Hippocampal formation (tissue), 2 donors: ENCODE results near the gene NR3C1.

Experiments used
- DNase-seq, 2 donors: peaks; one replicate each; lab custom pipeline; 2025; lab: John Stamatoyannopoulos, UW

Gene NR3C1

DNA sequence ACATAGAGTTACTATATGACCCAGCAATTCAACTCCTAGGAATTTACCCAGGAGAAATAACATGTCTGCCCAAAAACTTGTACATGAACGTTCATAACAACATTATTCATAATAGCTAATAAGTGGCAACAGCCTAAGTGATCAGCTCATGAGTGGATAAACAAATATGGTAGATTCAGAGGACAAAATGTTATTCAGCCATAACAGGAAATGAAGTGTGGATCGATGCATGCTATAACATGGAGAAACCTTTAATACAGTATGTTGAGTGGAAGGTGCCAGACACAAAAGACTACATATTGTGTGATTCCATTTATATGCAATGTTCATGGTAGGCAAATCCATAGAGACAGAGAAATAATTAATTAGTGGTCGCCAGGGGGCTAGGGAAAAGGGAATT lies 22.3 kb upstream of the NR3C1 start:
- DNase-seq: no peak

DNA sequence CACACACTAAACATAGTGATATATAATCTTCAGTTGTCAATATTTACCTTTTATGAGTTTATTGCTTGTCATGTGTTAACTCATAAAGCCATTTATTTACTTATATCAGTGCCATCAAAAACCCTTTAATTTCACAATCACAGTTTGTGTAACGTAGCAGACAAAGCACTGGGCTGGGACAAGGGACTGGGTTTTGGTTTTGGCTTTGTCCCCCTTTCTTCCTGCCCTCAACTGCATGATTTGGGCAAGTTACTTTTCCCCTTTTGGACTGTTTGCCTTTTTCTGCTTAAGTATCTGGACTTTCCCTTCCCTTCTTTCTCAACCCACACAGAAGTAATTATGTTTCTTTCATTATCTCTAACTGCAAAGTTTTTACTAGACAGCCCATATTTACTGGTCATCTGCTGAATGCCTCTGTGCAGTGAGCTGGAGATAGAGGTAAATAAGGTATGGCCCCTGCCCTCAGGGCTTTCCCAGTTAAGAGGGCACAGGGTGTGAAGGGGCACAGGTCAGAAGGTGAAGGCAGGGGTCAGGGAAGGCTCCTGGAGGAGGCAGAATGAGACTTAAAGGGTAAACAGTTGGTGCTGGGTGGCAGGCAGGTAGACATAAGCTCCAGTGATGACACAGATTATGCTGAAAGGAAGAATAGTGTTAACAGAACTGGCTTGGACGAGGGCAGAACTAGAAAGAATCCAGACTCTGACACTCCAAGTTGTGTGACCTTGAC lies 14.8 kb upstream of the NR3C1 start:
- DNase-seq: no peak

GRCh38 chr5:143417503-143418139 lies 14.1 kb upstream of the NR3C1 start:
- no peak for DNase-seq

- no peak for DNase-seq
Observed at GRCh38 chr5:143416411-143416810, 12.9 kb upstream of the NR3C1 start.

- DNase-seq: no peak
Observed at GRCh38 chr5:143413958-143414669, 10.6 kb upstream of the NR3C1 start.

DNA sequence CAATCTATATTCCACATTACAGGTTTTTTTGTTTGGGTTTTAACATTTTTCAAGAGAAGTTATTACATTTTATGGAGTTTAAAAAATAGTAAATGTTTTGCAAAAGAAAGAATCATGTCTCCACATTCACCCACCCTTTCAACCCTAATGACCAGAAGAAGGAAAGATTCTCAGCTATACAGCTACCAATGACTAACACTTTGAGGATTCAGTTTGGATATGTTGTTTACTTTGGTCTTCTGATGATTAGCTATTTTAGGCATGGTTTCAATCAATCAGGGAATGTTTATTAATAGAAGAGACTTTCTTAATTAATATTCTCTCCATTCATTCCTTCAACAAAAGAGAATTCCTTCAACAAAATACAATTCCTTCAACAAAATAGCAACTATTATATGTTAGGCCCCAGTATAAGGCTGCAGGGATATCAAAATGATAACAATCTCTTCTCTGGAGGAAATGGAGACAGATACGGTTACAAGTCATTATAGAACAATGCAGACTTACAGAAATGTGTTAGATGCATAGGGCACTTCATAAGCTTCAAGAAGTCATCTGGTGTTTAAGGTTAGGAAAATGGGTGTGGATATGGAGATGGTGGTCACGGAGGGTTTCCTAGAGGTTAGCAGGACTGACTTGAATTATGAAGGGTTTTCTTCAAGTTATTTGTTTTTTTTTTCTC lies 9.3 kb upstream of the NR3C1 start:
- no peak for DNase-seq

DNA sequence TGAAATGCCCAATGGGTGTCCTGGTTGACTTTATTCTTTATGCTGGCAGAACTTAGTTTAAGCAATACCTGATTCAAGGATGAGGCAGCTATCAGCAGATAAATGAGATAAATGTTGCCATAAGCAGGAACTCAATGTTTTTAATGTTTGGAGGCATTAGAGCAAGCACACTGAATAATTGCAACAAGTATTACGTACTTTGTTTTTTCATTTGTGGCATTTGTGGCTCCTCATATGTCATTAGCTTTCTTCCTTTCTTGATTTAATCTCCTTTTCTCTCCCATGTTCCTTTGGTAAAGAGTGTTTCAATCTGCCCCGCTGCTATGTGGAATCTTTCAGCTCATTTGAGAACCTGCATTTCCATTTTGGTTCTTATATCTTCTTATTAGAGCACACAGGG lies 6.4 kb upstream of the NR3C1 start:
- DNase-seq: no peak

DNA sequence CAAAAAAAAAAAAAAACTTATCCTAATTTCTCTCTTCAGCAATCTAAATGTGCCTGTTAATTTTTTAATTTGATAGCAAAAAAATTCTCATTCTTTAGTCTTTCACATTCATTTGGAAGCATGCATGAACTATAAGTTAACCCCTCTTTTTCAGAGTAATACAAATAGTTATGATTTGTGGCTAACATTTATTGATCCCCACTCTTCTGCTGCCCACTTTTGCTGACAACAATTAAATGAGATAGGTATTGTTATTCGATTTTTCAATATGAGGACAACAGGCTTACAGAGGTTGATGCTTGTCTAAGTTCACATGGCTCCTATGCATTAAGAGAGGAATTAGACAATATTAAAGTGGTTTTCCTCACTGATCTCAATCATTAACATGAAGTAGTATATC lies 2.9 kb upstream of the NR3C1 start:
- no peak for DNase-seq

DNA sequence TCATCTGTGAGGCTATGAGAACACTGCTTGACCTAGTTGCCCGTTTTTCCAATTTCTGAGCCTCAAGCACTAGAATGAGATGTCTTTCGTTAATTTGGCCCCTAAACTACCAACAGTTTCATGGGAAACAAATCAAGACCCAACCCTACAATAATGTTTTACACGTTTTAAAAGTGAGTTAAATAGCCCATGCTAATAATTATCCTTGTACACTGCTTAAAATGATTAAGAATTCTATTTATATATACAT lies 2.3 kb upstream of the NR3C1 start:
- no peak for DNase-seq

DNA sequence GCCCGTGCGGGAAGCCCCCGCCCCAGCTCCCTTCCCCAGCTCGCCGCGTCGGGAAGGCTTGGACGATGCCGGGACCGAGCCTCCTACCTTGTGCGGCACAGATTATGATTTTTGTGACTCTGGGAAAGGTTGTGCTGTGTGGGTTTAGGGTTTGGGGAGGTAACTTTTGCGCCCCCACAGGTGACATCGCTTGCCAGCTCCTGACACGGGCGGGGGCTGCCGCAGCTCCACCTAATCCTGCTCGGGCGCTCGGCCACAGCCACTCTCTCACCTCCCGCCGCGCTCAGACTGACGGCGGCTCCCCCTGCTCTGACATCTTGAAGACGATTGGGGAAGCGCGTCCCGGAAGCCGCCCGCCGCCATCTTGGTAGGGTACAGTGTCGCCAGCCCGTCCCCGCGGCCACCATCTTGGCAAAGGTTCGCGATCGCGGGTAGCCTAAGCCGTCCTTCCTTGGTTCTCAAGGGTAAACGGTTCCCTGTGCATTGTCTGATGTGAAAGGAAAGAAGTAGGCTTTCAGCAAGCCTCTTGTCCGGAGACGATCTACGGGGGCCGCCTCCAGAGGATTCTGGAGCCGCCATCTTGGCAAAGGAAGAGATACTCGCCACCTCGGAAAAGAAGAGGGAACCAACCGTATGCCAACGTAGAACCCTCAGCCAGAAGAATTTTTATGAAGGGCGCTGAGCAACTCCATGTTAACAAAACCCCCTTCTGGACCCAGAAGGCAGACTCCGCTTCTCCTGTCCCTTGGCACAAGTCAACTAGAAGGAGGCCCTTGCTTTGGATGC lies 1.8 kb upstream of the NR3C1 start:
- peak; percentile 76 to 79 for DNase-seq

GRCh38 chr5:143404416-143405062 lies 1.1 kb upstream of the NR3C1 start:
- peak; percentile 64 to 75 for DNase-seq

GRCh38 chr5:143403334-143403592 lies 223 bp downstream of the NR3C1 start:
- DNase-seq: no peak

GRCh38 chr5:143402553-143403333 lies 743 bp downstream of the NR3C1 start:
- peak; percentile 42 to 71 for DNase-seq

- no peak for DNase-seq
Observed at GRCh38 chr5:143402017-143402552, 1.4 kb downstream of the NR3C1 start.

GRCh38 chr5:143401227-143402016 lies 2.1 kb downstream of the NR3C1 start:
- no peak for DNase-seq

DNA sequence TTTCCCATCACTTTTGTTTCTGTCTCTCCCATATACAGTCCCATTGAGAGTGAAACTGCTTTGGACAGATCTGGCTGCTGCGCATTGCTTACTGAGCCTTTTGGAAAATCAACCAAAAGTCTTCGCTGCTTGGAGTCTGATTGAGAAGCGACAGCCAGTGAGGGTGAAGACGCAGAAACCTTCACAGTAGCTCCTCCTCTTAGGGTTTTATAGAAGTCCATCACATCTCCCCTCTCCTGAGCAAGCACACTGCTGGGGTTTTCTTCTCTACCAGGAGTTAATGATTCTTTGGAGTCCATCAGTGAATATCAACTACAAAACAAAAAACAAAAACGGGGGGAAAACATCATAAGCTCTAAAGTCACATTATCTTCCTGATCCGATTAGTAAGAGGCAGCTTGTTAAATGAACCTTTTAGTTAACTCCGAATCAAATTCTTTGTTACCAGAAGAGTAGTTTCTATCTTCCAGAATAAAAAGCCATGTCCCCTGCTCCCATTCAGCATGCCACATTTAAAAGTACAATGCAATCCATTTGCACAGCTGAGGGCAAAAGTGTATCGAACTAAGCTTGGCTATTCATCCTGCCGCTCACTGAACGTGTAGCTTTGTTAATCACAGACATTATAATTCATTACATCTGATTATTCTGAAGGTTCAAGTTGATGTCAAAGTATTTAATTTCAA lies 2.8 kb downstream of the NR3C1 start:
- peak in 1 of 2 donors; percentile 77 for DNase-seq

GRCh38 chr5:143399616-143400540 lies 3.6 kb downstream of the NR3C1 start:
- peak in 1 of 2 donors; percentile 25 for DNase-seq
